DOHH2 (cell line): ENCODE data around the gene SLC29A3.

Experiments used
- H3F3A ChIP-seq: fragments of 200-600 bp; sonication (generic), shearing (Covaris generic); 2 replicates; pipeline ENCODE4 v1.6.0; 2016; ENCODE audit warnings: antibody characterized with exemption, mild to moderate bottlenecking; ENCODE audit not compliant: control insufficient read depth, insufficient read depth
- H3K27ac ChIP-seq: fragments of 200-600 bp; sonication (generic); 2 replicates; pipeline ENCODE4 v1.5.1; 2014; ENCODE audit warnings: low read depth, mild to moderate bottlenecking, low read length, moderate library complexity
- H3K27me3 ChIP-seq: fragments of 200-600 bp; sonication (generic); 2 replicates; pipeline ENCODE4 v1.6.1; 2014; ENCODE audit warnings: mild to moderate bottlenecking, low read length, mixed read lengths; ENCODE audit not compliant: control insufficient read depth
- H3K36me3 ChIP-seq: fragments of 200-600 bp; sonication (generic); 2 replicates; pipeline ENCODE4 v1.6.1; 2014; ENCODE audit warnings: mild to moderate bottlenecking, low read length, moderate library complexity, mixed read lengths; ENCODE audit not compliant: control insufficient read depth
- H3K4me1 ChIP-seq: fragments of 200-600 bp; sonication (generic); 2 replicates; pipeline ENCODE4 v1.6.1; 2014; ENCODE audit warnings: mild to moderate bottlenecking, low read length, mixed read lengths; ENCODE audit not compliant: control insufficient read depth
- H3K4me2 ChIP-seq: fragments of 200-600 bp; sonication (generic); 2 replicates; pipeline ENCODE4 v1.6.0; 2014; ENCODE audit warnings: mild to moderate bottlenecking, low read length, moderate library complexity
- H3K4me3 ChIP-seq: fragments of 200-600 bp; sonication (generic); 2 replicates; pipeline ENCODE4 v1.5.1; 2014; ENCODE audit warnings: mild to moderate bottlenecking, low read length, mixed read lengths
- H3K79me2 ChIP-seq: fragments of 200-600 bp; sonication (generic); 2 replicates; pipeline ENCODE4 v1.6.1; 2014; ENCODE audit warnings: mild to moderate bottlenecking, low read length, mixed read lengths; ENCODE audit not compliant: control insufficient read depth
- H3K9me2 ChIP-seq: fragments of 200-600 bp; sonication (generic); replicated peaks from 2 replicates; pipeline ENCODE4 v1.6.1; 2014; ENCODE audit warnings: mild to moderate bottlenecking, low read length, mixed read lengths; ENCODE audit not compliant: control insufficient read depth
- H3K9me3 ChIP-seq: fragments of 200-600 bp; sonication (generic); 2 replicates; pipeline ENCODE4 v1.6.1; 2014; ENCODE audit warnings: antibody characterized with exemption, low read length, mixed read lengths; ENCODE audit not compliant: control insufficient read depth, insufficient read depth
- H4K20me1 ChIP-seq: fragments of 200-600 bp; sonication (generic); 2 replicates; pipeline ENCODE4 v1.6.0; 2014; ENCODE audit warnings: low read depth, mild to moderate bottlenecking, antibody characterized with exemption, low read length, moderate library complexity; ENCODE audit not compliant: control insufficient read depth, insufficient read depth
- CTCF ChIP-seq: fragments of 200-600 bp; sonication (generic); IDR thresholded peaks from one replicate; pipeline ENCODE4 v1.5.1; 2014; ENCODE audit warnings: antibody characterized with exemption, mild to moderate bottlenecking, low read depth, low read length; ENCODE audit not compliant: poor library complexity, severe bottlenecking
- EZH2phosphoT487 ChIP-seq: fragments of 200-600 bp; sonication (generic); IDR thresholded peaks from 2 replicates; pipeline ENCODE4 v1.6.1; 2017; ENCODE audit warnings: borderline replicate concordance, mild to moderate bottlenecking, antibody characterized with exemption, low read length, moderate library complexity, mixed read lengths

Gene SLC29A3

GRCh38 chr10:71286521-71287294, 32.4 kb upstream of the SLC29A3 start:
- Histone ChIP-seq H3K4me3 (no peak overlapping the region), H3K4me2 (no peak overlapping the region), H3K79me2 (no peaks in the 10 kb centered on the region), H3K27ac (no peak overlapping the region), H3K36me3 (no peaks in the 10 kb centered on the region), H3F3A (no peaks in the 10 kb centered on the region), H3K27me3 (no peaks in the 10 kb centered on the region), H3K9me2 (no peaks in the 10 kb centered on the region), H3K4me1 (no peaks in the 10 kb centered on the region), H4K20me1 (no peaks in the 10 kb centered on the region), H3K9me3 (no peaks in the 10 kb centered on the region)
- TF ChIP-seq EZH2phosphoT487: no peak
- TF ChIP-seq CTCF: no peak

GRCh38 chr10:71287456-71287855, 31.6 kb upstream of the SLC29A3 start:
- Histone ChIP-seq H3K4me2 (no peak overlapping the region), H4K20me1 (no peaks in the 10 kb centered on the region), H3K4me1 (no peaks in the 10 kb centered on the region), H3K4me3 (no peak overlapping the region), H3K9me2 (no peaks in the 10 kb centered on the region), H3K79me2 (no peaks in the 10 kb centered on the region), H3K9me3 (no peaks in the 10 kb centered on the region), H3K27ac (no peak overlapping the region), H3K27me3 (no peaks in the 10 kb centered on the region), H3K36me3 (no peaks in the 10 kb centered on the region), H3F3A (no peaks in the 10 kb centered on the region)
- no peak for TF ChIP-seq EZH2phosphoT487
- no peak for TF ChIP-seq CTCF

GRCh38 chr10:71288461-71288860, 30.6 kb upstream of the SLC29A3 start:
- TF ChIP-seq CTCF (no peak), EZH2phosphoT487 (no peak)
- no peak overlapping the region for H3K4me3 ChIP-seq
- H3K79me2 ChIP-seq: no peaks in the 10 kb centered on the region
- no peaks in the 10 kb centered on the region for H3K36me3 ChIP-seq
- H3K4me2 ChIP-seq: no peak overlapping the region
- H3K27ac ChIP-seq: no peak overlapping the region
- no peaks in the 10 kb centered on the region for H3K4me1 ChIP-seq
- no peaks in the 10 kb centered on the region for H3K9me3 ChIP-seq
- H4K20me1 ChIP-seq: no peaks in the 10 kb centered on the region
- H3K9me2 ChIP-seq: no peaks in the 10 kb centered on the region
- no peaks in the 10 kb centered on the region for H3K27me3 ChIP-seq
- H3F3A ChIP-seq: no peaks in the 10 kb centered on the region
